Tongue (tissue), 2 donors: ENCODE results near the gene OSBPL1A. TPM values are rescaled to one million over a fixed set of nuclear protein-coding genes. Genes with fewer than 3 reads are reported as not detected.
A peak's percentile ranks its signal among the peaks of the same experiment; 100 is the strongest.
"Not testable (repeated sequence)": the region's sequence is repeated elsewhere in the genome, so short reads cannot be mapped to it uniquely, and the experiment has no call there.

Experiments
- DNase-seq: peaks from one replicate; pipeline ENCODE4 v3.0.0-alpha.2; 2015
- total RNA-seq: library from RNA; depleted of rRNA; stranded (reverse); fragments of >200 nt; gene quantifications from one replicate; pipeline ENCODE4 v1.2.3, GENCODE V29; 2014

The OSBPL1A gene
- total RNA-seq, 1 donor from 2014 or later = 85.8 TPM

DNA sequence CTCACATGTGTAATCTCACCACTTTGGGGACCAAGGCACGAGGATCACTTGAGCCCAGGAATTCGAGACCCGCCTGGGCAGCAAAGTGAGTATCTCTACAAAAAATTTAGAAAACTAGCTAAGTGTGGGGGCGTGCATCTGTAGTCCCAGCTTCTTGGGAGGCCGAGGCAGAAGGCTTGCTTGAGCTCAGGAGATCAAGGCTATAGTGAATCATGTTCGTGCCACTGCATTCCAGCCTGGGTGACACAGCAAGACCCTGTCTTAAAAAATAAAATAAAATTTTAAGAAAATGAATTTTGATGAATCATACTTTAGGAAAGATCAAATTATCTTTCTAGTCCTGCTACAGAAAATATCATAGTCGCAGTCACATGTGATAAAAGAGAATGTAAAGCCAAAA is 211.8 kb downstream of the OSBPL1A start:
- no peak for DNase-seq

GRCh38 chr18:24181806-24182205 is 215.8 kb downstream of the OSBPL1A start:
- no peak for DNase-seq

- DNase-seq = no peak
Measured at GRCh38 chr18:24180048-24180447, 217.6 kb downstream of the OSBPL1A start.

DNA sequence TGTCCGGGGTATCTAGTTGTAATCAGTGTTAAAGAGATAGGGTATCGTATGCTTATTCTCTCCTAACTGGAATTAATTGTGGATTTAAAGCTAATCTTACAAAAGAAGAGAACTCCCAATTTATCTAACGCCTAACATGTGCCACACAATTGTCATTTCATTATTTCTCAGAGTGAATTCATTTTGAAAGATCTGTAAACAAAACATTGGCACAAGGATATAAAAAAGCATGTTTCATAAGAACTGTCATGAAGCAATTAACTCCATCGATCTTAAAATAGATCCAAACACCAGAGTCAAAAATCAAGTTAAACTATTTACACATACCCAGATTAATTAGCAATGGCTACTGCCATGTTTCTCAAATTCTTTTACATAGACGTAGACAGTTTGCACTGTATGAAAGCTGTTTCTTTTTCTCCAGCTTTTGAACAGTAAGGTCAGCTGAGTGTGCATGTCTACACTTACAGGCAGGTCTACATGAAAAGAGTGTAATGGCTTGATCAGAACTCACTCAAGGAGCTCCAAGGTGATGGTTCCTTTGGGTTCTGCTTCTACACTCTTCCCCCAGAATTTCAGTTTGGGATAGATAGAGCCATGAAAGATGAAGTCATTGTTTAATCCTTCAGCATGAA is 220.0 kb downstream of the OSBPL1A start:
- no peak for DNase-seq

- peak; percentile 71 for DNase-seq
Measured at GRCh38 chr18:24176727-24177416, 220.8 kb downstream of the OSBPL1A start.

DNA sequence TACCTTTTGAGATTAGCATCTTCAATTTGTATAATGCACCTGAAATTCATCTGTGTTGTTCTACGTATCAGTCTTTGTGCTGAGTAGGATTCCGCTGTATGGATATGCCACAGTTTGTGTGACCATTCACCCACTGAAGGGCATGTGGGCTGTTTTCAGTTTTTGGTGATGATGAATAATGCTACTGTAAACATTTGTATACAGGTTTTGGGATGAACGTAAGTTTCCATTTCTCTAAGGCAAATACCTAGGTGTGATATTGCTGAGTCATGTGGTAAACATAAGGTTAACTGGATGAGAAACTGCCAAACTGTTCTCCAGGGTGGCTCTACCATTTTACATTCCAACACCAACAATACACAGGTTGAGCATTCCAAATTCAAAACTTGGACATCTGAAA is 223.6 kb downstream of the OSBPL1A start:
- no peak for DNase-seq

DNA sequence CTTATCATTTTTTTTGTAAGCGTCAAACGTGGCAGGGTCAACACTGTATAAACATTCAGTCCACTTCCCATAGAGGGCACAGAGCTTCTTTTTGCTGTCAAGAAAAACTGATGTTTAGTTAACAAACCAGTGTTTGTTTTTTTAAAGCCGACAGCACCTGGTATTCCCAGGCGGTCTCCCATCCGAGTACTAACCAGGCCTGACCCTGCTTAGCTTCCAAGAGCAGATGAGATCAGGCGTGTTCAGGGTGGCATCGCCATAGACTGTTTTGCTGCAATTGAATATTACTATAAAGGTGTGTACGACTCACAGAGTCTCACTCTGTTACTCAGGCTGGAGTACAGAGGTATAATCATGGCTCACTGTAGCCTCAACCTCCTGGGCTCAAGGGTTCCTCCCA is 227.3 kb downstream of the OSBPL1A start:
- no peak for DNase-seq

DNA sequence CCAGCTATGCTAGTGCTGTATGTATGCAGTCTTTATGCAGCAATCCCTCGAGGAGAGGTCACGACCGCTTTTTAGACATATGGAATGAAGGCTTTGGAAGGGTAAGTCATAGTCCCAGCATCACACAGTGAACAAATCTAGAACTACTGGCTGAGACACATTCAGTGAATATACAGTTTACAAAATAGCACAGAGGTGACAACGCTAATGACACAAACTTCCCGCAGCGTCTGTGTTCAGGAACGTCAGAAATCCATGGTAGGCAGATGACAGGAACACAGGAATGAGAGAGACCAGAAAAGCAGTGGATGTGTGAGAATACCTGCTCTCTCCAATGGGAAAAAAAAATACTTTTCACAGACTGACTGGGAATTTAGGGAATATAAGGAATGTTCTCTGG is 229.1 kb downstream of the OSBPL1A start:
- DNase-seq = no peak

- no peak for DNase-seq
Measured at GRCh38 chr18:24161304-24161703, 236.3 kb downstream of the OSBPL1A start.

- DNase-seq = no peak
Measured at GRCh38 chr18:24160086-24160485, 237.5 kb downstream of the OSBPL1A start.

DNA sequence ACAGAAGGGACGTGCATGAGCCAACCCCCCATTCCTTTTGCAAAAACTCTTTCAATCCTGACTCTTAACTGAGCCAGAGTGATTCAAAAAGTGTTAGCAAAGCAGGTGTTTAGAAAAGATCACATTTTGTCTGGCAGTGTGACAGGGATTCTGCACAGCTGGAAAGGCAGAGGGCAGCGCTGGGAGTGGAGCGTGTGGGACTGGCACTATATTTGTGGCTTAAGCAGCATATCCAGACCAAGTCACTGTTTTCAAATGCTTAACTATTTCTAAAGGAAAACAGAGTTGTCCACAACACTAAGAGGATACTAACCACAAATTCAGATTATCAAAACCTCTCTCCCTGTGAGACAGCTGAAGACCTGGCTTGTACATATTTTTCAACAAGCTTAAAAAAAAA is 239.8 kb downstream of the OSBPL1A start:
- peak; percentile 45 for DNase-seq

DNA sequence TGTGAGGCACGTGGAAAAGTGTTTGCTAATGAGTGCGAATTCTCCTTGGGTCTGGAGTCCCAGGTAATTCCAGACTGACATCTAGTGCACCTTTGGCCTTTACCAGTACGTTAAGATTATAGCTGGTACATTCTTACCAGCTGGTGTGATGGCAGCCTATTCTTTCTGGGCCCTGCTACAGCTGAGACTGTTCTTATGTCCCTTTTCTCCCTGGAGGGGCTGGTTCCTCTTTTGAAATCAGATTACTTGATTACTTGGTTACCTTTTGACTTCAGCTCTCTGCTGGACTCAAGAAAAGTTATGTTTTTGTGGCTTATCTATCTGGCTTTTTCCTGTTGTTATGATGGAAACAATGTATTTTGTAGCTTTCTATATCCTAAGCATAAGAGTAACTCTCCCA is 244.2 kb downstream of the OSBPL1A start:
- no peak for DNase-seq

DNA sequence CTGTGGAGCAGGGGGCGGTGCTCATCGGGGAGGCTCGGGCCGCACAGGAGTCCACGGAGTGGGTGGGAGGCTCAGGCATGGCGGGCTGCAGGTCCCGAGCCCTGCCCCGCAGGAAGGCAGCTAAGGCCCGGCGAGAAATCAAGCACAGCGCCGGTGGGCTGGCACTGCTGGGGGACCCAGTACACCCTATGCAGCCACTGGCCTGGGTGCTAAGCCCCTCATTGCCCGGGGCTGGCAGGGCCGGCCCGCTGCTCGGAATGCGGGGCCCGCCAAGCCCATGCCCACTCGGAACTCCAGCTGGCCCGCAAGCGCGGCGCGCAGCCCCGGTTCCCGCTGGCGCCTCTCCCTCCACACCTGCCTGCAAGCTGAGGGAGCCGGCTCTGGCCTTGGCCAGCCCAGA is 248.0 kb downstream of the OSBPL1A start:
- DNase-seq = not testable (repeated sequence)

DNA sequence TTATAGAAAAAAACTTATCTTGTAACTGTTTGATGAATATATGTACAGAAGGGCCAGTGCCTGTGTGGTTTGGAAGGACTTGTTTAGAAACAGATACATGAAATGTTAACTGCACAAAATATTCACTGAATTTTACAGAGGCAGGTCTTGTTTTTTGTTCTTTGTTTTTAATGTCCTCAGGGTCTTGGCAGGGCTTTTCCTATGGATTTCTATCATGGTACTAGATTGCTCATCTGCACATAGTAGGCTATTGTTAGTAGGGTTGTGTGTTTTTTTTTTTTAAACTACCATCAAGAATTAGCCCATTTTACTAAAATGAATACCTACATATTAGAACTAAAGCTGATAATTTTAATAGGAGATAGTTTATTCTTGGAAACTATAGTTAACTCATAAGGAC is 255.2 kb downstream of the OSBPL1A start:
- no peak for DNase-seq

GRCh38 chr18:24140697-24141096 is 256.9 kb downstream of the OSBPL1A start:
- DNase-seq = no peak

GRCh38 chr18:24138789-24139616 is 258.6 kb downstream of the OSBPL1A start, which contains the start of gene CABYR:
CABYR (plus strand) TSS chr18:24139062; CDS start chr18:24143115, 4,053 bp downstream.
- peak; percentile 84 for DNase-seq

- DNase-seq = no peak
Measured at GRCh38 chr18:24138409-24138788, 259.2 kb downstream of the OSBPL1A start.

DNA sequence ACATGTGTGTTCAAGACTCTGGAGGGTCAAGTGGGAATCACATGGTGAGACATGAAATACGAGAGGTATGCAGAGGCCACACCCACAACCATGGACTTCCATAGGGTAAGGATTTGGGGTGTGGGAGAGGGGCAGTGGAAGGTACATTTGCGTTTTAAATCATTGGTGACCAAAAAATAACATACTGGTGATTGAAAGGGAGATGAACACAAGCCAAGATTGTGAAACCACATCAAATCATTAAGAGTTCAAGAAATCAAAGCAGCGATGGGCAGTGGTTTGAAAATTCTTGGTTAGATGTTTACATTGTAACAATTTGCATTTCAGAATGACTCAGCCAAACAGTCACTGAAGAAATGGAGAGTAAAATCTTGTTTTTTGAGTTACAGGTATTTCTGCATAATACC is 260.7 kb downstream of the OSBPL1A start:
- no peak for DNase-seq

DNA sequence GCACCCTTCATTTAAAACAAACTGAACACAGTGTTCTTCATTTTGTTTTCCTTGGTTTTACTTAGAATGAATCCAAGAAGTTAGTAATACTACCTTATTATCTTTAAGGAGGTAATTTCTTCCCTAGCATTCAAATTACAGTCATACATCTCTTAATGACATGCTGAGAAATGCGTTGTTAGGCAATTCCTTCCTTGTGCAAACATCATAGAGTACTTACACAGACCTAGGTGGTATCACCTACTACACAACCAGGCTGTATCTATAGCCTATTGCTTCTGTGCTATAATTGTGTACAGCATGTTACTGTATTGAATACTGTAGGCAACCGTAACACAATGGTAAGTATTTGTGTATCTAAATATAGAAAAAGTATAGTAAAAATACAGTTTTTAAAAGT is 267.1 kb downstream of the OSBPL1A start:
- no peak for DNase-seq

DNA sequence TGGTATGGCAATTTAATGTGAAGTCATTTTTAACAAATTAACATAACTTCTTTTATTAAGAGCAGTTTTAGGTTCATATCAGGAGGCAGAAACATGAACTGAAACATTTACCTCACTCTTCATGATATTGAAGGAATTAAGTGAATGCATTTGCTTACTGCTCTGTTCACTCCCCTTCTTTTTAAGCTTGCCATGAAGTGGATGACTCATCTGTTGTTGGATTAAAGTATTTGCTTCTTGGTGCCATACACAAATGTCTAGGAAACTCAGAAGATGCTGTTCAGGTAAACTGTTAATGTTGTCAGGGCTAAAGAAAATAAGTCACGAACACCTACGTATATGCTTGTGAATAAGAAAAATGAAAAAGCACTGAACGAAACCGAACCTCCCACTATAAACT is 268.9 kb downstream of the OSBPL1A start:
- no peak for DNase-seq

GRCh38 chr18:24127735-24128134 is 269.9 kb downstream of the OSBPL1A start:
- DNase-seq = no peak

DNA sequence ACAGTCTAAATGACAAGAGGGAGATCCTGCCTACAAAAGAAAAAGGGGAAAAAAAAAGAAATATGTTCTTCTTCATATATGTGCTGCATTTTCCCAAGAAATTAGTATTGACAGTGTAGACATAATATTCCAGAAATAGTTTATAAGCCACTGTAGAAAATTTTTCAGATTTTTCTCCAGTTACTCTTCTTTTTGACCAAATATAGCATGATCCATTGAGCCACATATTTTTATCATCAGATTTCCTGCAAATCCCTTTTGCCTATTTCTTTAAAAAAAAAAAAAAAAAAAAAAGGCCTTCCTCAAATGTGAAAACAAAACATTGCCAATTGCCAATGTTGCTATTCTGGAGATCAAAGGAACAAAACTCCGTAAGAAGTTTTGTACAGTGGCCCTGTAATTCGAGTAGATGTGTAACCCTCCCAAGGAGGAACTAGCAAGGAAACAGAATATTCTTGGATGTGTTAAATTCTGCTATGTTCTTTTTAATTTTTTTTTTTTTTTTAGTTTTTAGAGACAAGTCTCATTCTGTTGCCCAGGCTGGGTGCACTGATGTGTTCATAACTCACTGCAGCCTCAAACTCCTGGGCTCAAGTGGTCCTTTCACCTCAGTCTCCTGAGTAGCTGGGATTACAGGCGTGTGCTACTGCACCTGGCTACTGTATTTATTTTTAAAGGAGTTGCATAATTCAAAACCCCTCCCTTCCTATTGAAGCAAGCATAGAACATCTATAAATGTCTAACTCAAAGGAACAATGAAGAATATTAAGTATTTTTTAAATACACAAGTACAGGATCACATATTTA is 271.3 kb downstream of the OSBPL1A start:
- no peak for DNase-seq
